Activated T-cell treated with anti-CD3 and anti-CD28 coated beads for 48 hours (primary cell): ENCODE measurements around the gene NAXD.
"Not testable (repeated sequence)": the region's sequence is repeated elsewhere in the genome, so short reads cannot be mapped to it uniquely, and the experiment has no call there.

Experiments
- DNase-seq: peaks from one replicate; pipeline ENCODE4 v3.0.0-alpha.2; 2020; ENCODE audit warnings: low read depth

NAXD gene

GRCh38 chr13:110615322-110616102 is at the start of gene NAXD:
TSS of gene NAXD (plus strand) at chr13:110615545. CDS start at chr13:110615602, 57 bp downstream.
- peak; percentile 80 for DNase-seq

GRCh38 chr13:110566171-110566570 is 49.2 kb upstream of the NAXD start:
- DNase-seq = no peak

- DNase-seq = no peak
Measured at GRCh38 chr13:110568612-110569011, 46.7 kb upstream of the NAXD start.

- not testable (repeated sequence) for DNase-seq
Measured at GRCh38 chr13:110569962-110570361, 45.4 kb upstream of the NAXD start.

- DNase-seq = no peak
Measured at GRCh38 chr13:110570886-110571285, 44.5 kb upstream of the NAXD start.

- no peak for DNase-seq
Measured at GRCh38 chr13:110571896-110572777, 43.2 kb upstream of the NAXD start.

- DNase-seq = no peak
Measured at GRCh38 chr13:110572778-110573118, 42.6 kb upstream of the NAXD start.

GRCh38 chr13:110574161-110574560 is 41.2 kb upstream of the NAXD start:
- no peak for DNase-seq

- DNase-seq = no peak
Measured at GRCh38 chr13:110575322-110576069, 39.8 kb upstream of the NAXD start.

- no peak for DNase-seq
Measured at GRCh38 chr13:110576070-110576394, 39.3 kb upstream of the NAXD start.

GRCh38 chr13:110576736-110577476 is 38.4 kb upstream of the NAXD start:
- DNase-seq = no peak

- DNase-seq = no peak
Measured at GRCh38 chr13:110578363-110578762, 37.0 kb upstream of the NAXD start.

GRCh38 chr13:110580800-110581199 is 34.5 kb upstream of the NAXD start:
- no peak for DNase-seq

- no peak for DNase-seq
Measured at GRCh38 chr13:110581506-110582185, 33.7 kb upstream of the NAXD start.

- DNase-seq = no peak
Measured at GRCh38 chr13:110582421-110582954, 32.9 kb upstream of the NAXD start.

- no peak for DNase-seq
Measured at GRCh38 chr13:110583178-110583865, 32.0 kb upstream of the NAXD start.

GRCh38 chr13:110589793-110590390 is 25.5 kb upstream of the NAXD start:
- DNase-seq = no peak

GRCh38 chr13:110590577-110590976 is 24.8 kb upstream of the NAXD start:
- DNase-seq = no peak

- DNase-seq = no peak
Measured at GRCh38 chr13:110592665-110593064, 22.7 kb upstream of the NAXD start.
